ENCODE data around the gene ZNF358.

DNA sequence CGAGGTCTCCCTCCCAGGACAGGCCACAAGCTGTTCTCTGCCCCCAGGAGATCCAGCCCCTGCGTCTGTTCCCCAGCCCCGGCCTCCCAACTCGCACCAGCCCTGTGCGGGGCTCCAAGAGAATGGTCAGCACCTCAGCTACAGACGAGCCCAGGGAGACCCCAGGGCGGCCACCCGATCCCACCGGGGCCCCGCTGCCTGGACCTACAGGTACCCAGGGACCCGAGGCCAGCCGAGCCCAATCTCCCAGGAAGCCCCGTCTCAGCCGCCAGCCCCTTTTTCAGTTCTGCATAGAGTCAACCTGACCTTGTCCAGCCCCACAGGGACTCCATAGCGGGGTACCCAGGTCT is 25.5 kb downstream of the ZNF358 start:
- TF ChIP-seq, protein P1, sequence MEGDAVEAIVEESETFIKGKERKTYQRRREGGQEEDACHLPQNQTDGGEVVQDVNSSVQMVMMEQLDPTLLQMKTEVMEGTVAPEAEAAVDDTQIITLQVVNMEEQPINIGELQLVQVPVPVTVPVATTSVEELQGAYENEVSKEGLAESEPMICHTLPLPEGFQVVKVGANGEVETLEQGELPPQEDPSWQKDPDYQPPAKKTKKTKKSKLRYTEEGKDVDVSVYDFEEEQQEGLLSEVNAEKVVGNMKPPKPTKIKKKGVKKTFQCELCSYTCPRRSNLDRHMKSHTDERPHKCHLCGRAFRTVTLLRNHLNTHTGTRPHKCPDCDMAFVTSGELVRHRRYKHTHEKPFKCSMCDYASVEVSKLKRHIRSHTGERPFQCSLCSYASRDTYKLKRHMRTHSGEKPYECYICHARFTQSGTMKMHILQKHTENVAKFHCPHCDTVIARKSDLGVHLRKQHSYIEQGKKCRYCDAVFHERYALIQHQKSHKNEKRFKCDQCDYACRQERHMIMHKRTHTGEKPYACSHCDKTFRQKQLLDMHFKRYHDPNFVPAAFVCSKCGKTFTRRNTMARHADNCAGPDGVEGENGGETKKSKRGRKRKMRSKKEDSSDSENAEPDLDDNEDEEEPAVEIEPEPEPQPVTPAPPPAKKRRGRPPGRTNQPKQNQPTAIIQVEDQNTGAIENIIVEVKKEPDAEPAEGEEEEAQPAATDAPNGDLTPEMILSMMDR (IDR thresholded peaks at IDR 0.05), result no peak
- TF ChIP-seq POLR2AphosphoS5 (IDR thresholded peaks at IDR 0.05), result no peak
- TF ChIP-seq POLR2A (IDR thresholded peaks at IDR 0.05), result no peak

Measured in sigmoid colon (tissue), 4 donors.